ENCODE measurements around the gene PCDH17. TPM values are rescaled to one million over a fixed set of nuclear protein-coding genes. Genes with fewer than 3 reads are reported as not detected.

PCDH17 gene
- polyA plus RNA-seq, 1 donor (not counting 4 experiments of a cell fraction or from before 2014, with no cell fraction given): not detected

GRCh38 chr13:57635541-57636085, 4.1 kb downstream of the PCDH17 start:
- Histone ChIP-seq H3K9me3 (ENCODE audit: control insufficient read depth, low read depth, low read length) (peaks cover 24% of the 10 kb centered on the region), H3K36me3 (ENCODE audit: control insufficient read depth in 2 of 2, extremely low read depth in 1 of 2, insufficient read depth in 2 of 2, low read length in 2 of 2) (no peaks in the 10 kb centered on the region), H3K27ac (ENCODE audit: control insufficient read depth, insufficient read depth, low read length) (no peak overlapping the region), H3K4me1 (ENCODE audit: control insufficient read depth, extremely low read depth, insufficient read depth, low read length) (no peaks in the 10 kb centered on the region), H3K4me2 (ENCODE audit: control insufficient read depth, extremely low read depth, insufficient read depth, low read depth, low read length) (no peak overlapping the region), H4K20me1 (ENCODE audit: control insufficient read depth, extremely low read depth, insufficient read depth, low read length) (no peaks in the 10 kb centered on the region), H3K27me3 (ENCODE audit: control insufficient read depth, extremely low read depth, insufficient read depth, low read length) (peaks cover 40% of the 10 kb centered on the region), H3K79me2 (ENCODE audit: control insufficient read depth, insufficient read depth, low read length) (no peaks in the 10 kb centered on the region), H3K4me3 (ENCODE audit: control insufficient read depth in 2 of 3, extremely low read depth in 1 of 3, insufficient read depth in 2 of 3, low read depth in 1 of 3, low read length in 3 of 3) (no peak overlapping the region), H3K9me1 (ENCODE audit: control insufficient read depth, extremely low read depth, insufficient read depth, low read length) (no peaks in the 10 kb centered on the region), H2AFZ (ENCODE audit: control insufficient read depth, low read length) (no peak overlapping the region), H3K9ac (ENCODE audit: control insufficient read depth, extremely low read depth, insufficient read depth, low read length) (no peak overlapping the region)
- no peak for FAIRE-seq
- no peak for DNase-seq (ENCODE audit: low read depth, low spot score)
- dilution Hi-C loops (cut with MboI; ENCODE audit: extremely low pct_ligation_motif_present, low sequenced_read_pairs): no loop called here
- TF ChIP-seq, protein P1, sequence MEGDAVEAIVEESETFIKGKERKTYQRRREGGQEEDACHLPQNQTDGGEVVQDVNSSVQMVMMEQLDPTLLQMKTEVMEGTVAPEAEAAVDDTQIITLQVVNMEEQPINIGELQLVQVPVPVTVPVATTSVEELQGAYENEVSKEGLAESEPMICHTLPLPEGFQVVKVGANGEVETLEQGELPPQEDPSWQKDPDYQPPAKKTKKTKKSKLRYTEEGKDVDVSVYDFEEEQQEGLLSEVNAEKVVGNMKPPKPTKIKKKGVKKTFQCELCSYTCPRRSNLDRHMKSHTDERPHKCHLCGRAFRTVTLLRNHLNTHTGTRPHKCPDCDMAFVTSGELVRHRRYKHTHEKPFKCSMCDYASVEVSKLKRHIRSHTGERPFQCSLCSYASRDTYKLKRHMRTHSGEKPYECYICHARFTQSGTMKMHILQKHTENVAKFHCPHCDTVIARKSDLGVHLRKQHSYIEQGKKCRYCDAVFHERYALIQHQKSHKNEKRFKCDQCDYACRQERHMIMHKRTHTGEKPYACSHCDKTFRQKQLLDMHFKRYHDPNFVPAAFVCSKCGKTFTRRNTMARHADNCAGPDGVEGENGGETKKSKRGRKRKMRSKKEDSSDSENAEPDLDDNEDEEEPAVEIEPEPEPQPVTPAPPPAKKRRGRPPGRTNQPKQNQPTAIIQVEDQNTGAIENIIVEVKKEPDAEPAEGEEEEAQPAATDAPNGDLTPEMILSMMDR (optimal IDR thresholded peaks at IDR 0.05 in 1 of 3, IDR thresholded peaks at IDR 0.05 in 1 of 3, conservative IDR thresholded peaks at IDR 0.05 in 1 of 3; ENCODE audit: extremely low read depth in 1 of 3, insufficient read depth in 2 of 3, low read length in 3 of 3): no peak
- TF ChIP-seq EZH2 (IDR thresholded peaks at IDR 0.05; ENCODE audit: low read length): no peak

GRCh38 chr13:57636816-57637215, 5.3 kb downstream of the PCDH17 start:
- H4K20me1 ChIP-seq (ENCODE audit: control insufficient read depth, extremely low read depth, insufficient read depth, low read length): no peaks in the 10 kb centered on the region
- no peak overlapping the region for H3K9ac ChIP-seq (ENCODE audit: control insufficient read depth, extremely low read depth, insufficient read depth, low read length)
- no peaks in the 10 kb centered on the region for H3K79me2 ChIP-seq (ENCODE audit: control insufficient read depth, insufficient read depth, low read length)
- no peaks in the 10 kb centered on the region for H3K9me1 ChIP-seq (ENCODE audit: control insufficient read depth, extremely low read depth, insufficient read depth, low read length)
- H3K4me1 ChIP-seq (ENCODE audit: control insufficient read depth, extremely low read depth, insufficient read depth, low read length): no peaks in the 10 kb centered on the region
- dilution Hi-C loops (cut with MboI; ENCODE audit: extremely low pct_ligation_motif_present, low sequenced_read_pairs): no loop called here
- H3K9me3 ChIP-seq (ENCODE audit: control insufficient read depth, low read depth, low read length): peaks cover 24% of the 10 kb centered on the region
- no peaks in the 10 kb centered on the region for H3K36me3 ChIP-seq (ENCODE audit: control insufficient read depth in 2 of 2, extremely low read depth in 1 of 2, insufficient read depth in 2 of 2, low read length in 2 of 2)
- DNase-seq (ENCODE audit: low read depth, low spot score): no peak
- no peak overlapping the region for H3K4me3 ChIP-seq (ENCODE audit: control insufficient read depth in 2 of 3, extremely low read depth in 1 of 3, insufficient read depth in 2 of 3, low read depth in 1 of 3, low read length in 3 of 3)
- H2AFZ ChIP-seq (ENCODE audit: control insufficient read depth, low read length): no peak overlapping the region
- no peak overlapping the region for H3K4me2 ChIP-seq (ENCODE audit: control insufficient read depth, extremely low read depth, insufficient read depth, low read depth, low read length)
- peaks cover 28% of the 10 kb centered on the region for H3K27me3 ChIP-seq (ENCODE audit: control insufficient read depth, extremely low read depth, insufficient read depth, low read length)
- H3K27ac ChIP-seq (ENCODE audit: control insufficient read depth, insufficient read depth, low read length): no peak overlapping the region
- FAIRE-seq: no peak
- TF ChIP-seq EZH2 (IDR thresholded peaks at IDR 0.05; ENCODE audit: low read length): no peak
- TF ChIP-seq, protein P1 (optimal IDR thresholded peaks at IDR 0.05 in 1 of 3, IDR thresholded peaks at IDR 0.05 in 1 of 3, conservative IDR thresholded peaks at IDR 0.05 in 1 of 3; ENCODE audit: extremely low read depth in 1 of 3, insufficient read depth in 2 of 3, low read length in 3 of 3): no peak

All from keratinocyte (primary cell).